Measurements from ENCODE around the gene RABGGTA. TPM values are rescaled to one million over a fixed set of nuclear protein-coding genes. Genes with fewer than 3 reads are reported as not detected.
A peak's percentile ranks its signal among the peaks of the same experiment; 100 is the strongest.
"Not testable (repeated sequence)": the region's sequence is repeated elsewhere in the genome, so short reads cannot be mapped to it uniquely, and the experiment has no call there.

RABGGTA gene
- total RNA-seq, 1 donor from 2014 or later, result 20.3 TPM

- DNase-seq (no peak), ATAC-seq (ENCODE audit: poor library complexity) (no peak)
- intact Hi-C loops (cut with DNase I), result no loop called here
Observed at GRCh38 chr14:24234095-24235005, 37.0 kb downstream of the RABGGTA start.

- intact Hi-C loops (cut with DNase I), result no loop called here
- no peak for ATAC-seq (ENCODE audit: poor library complexity)
Observed at GRCh38 chr14:24233538-24233866, 37.9 kb downstream of the RABGGTA start.

GRCh38 chr14:24232645-24233537, 38.5 kb downstream of the RABGGTA start, which contains the start of gene GMPR2:
GMPR2 (plus strand) TSS chr14:24232929; CDS start chr14:24233254, 325 bp downstream.
- DNase-seq (peak; percentile 87), ATAC-seq (ENCODE audit: poor library complexity) (peak; percentile 81)
- intact Hi-C loops (cut with DNase I), result no loop called here

More at GRCh38 chr14:24233538-24233866, 37.9 kb downstream of the RABGGTA start:
- DNase-seq, result no peak

- ATAC-seq (ENCODE audit: poor library complexity) (peak; percentile 92), DNase-seq (peak; percentile 95)
- intact Hi-C loops (cut with DNase I), result no loop called here
Observed at GRCh38 chr14:24232121-24232644, 39.2 kb downstream of the RABGGTA start, which contains the start of gene NEDD8. NEDD8 (minus strand) TSS chr14:24232367; CDS start chr14:24232267, 100 bp downstream.

GRCh38 chr14:24231263-24232120, 39.9 kb downstream of the RABGGTA start:
- intact Hi-C loops (cut with DNase I), result no loop called here
- no peak for ATAC-seq (ENCODE audit: poor library complexity)
- DNase-seq, result no peak

- intact Hi-C loops (cut with DNase I), result no loop called here
- no peak for ATAC-seq (ENCODE audit: poor library complexity)
- DNase-seq, result no peak
Observed at GRCh38 chr14:24228902-24229301, 42.5 kb downstream of the RABGGTA start.

- ATAC-seq (ENCODE audit: poor library complexity), result no peak
- no peak for DNase-seq
- intact Hi-C loops (cut with DNase I), result no loop called here
Observed at GRCh38 chr14:24226473-24226872, 44.9 kb downstream of the RABGGTA start.

- DNase-seq (no peak), ATAC-seq (ENCODE audit: poor library complexity) (no peak)
- intact Hi-C loops (cut with DNase I), result no loop called here
Observed at GRCh38 chr14:24224618-24225071, 46.8 kb downstream of the RABGGTA start.

- ATAC-seq (ENCODE audit: poor library complexity); DNase-seq; intact Hi-C loops (cut with DNase I): not testable (repeated sequence)
Observed at GRCh38 chr14:24222987-24223386, 48.4 kb downstream of the RABGGTA start.

GRCh38 chr14:24219521-24219920, 51.9 kb downstream of the RABGGTA start:
- DNase-seq (no peak), ATAC-seq (ENCODE audit: poor library complexity) (no peak)
- intact Hi-C loops (cut with DNase I), result no loop called here

GRCh38 chr14:24219080-24219479, 52.3 kb downstream of the RABGGTA start:
- ATAC-seq (ENCODE audit: poor library complexity), result no peak
- intact Hi-C loops (cut with DNase I), result no loop called here

GRCh38 chr14:24216876-24217275, 54.5 kb downstream of the RABGGTA start:
- intact Hi-C loops (cut with DNase I); DNase-seq; ATAC-seq (ENCODE audit: poor library complexity): not testable (repeated sequence)

More at GRCh38 chr14:24219080-24219479, 52.3 kb downstream of the RABGGTA start:
- DNase-seq, result no peak

- intact Hi-C loops (cut with DNase I), result no loop called here
- no peak for ATAC-seq (ENCODE audit: poor library complexity)
- no peak for DNase-seq
Observed at GRCh38 chr14:24216345-24216699, 55.1 kb downstream of the RABGGTA start.

Other genes starting within 250 kb of the RABGGTA start
- gene CARMIL3, start 219.6 kb downstream of the RABGGTA start, total RNA-seq, result 0.08 TPM
- not detected for gene CPNE6, start 200.0 kb downstream of the RABGGTA start, total RNA-seq
- 2.7 TPM for gene PCK2, start 177.3 kb downstream of the RABGGTA start, total RNA-seq
- gene DCAF11, start 156.8 kb downstream of the RABGGTA start, total RNA-seq, result 81.7 TPM
- 0.75 TPM for gene NRL, start 156.6 kb downstream of the RABGGTA start, total RNA-seq
- gene FITM1, start 140.9 kb downstream of the RABGGTA start, total RNA-seq, result 126 TPM
- gene PSME1, start 135.4 kb downstream of the RABGGTA start, total RNA-seq, result 129 TPM
- 14.4 TPM for gene EMC9, start 130.0 kb downstream of the RABGGTA start, total RNA-seq
- gene PSME2, start 125.0 kb downstream of the RABGGTA start, total RNA-seq, result 88.8 TPM
- gene RNF31, start 124.1 kb downstream of the RABGGTA start, total RNA-seq, result 29.5 TPM
- 24.0 TPM for gene IRF9, start 110.3 kb downstream of the RABGGTA start, total RNA-seq
- gene REC8, start 99.5 kb downstream of the RABGGTA start, total RNA-seq, result 1.7 TPM
- 10.5 TPM for gene IPO4, start 82.8 kb downstream of the RABGGTA start, total RNA-seq
- gene TM9SF1, start 76.2 kb downstream of the RABGGTA start, total RNA-seq, result 19.2 TPM
- gene TSSK4, start 65.9 kb downstream of the RABGGTA start, total RNA-seq, result not detected
- 26.6 TPM for gene CHMP4A, start 58.1 kb downstream of the RABGGTA start, total RNA-seq
- gene MDP1, start 55.5 kb downstream of the RABGGTA start, total RNA-seq, result 18.9 TPM
- gene NEDD8, start 39.2 kb downstream of the RABGGTA start, total RNA-seq, result 212 TPM
- gene GMPR2, start 38.7 kb downstream of the RABGGTA start, total RNA-seq, result 26.2 TPM
- 28.7 TPM for gene TINF2, start 29.0 kb downstream of the RABGGTA start, total RNA-seq
- 1.1 TPM for gene TGM1, start 8.4 kb downstream of the RABGGTA start, total RNA-seq
- gene DHRS1, start 28.2 kb upstream of the RABGGTA start, total RNA-seq, result 5.2 TPM
- 23.4 TPM for gene NOP9, start 28.3 kb upstream of the RABGGTA start, total RNA-seq
- gene CIDEB, start 36.4 kb upstream of the RABGGTA start, total RNA-seq, result 2.9 TPM
- 0.65 TPM for gene LTB4R2, start 38.5 kb upstream of the RABGGTA start, total RNA-seq
- 1.8 TPM for gene LTB4R, start 39.9 kb upstream of the RABGGTA start, total RNA-seq
- gene ADCY4, start 63.5 kb upstream of the RABGGTA start, total RNA-seq, result 20.6 TPM
- 2.9 TPM for gene RIPK3, start 68.4 kb upstream of the RABGGTA start, total RNA-seq
- gene NFATC4, start 96.6 kb upstream of the RABGGTA start, total RNA-seq, result 25.6 TPM
- 8.8 TPM for gene NYNRIN, start 127.4 kb upstream of the RABGGTA start, total RNA-seq
- 0.65 TPM for gene CBLN3, start 158.1 kb upstream of the RABGGTA start, total RNA-seq
- 22.5 TPM for gene KHNYN, start 158.4 kb upstream of the RABGGTA start, total RNA-seq
- gene SDR39U1, start 171.2 kb upstream of the RABGGTA start, total RNA-seq, result 84.7 TPM
- gene CMA1, start 236.7 kb upstream of the RABGGTA start, total RNA-seq, result 1.9 TPM